ENCODE results near the gene KMT2C.
"Not testable (repeated sequence)": the region's sequence is repeated elsewhere in the genome, so short reads cannot be mapped to it uniquely, and the experiment has no call there.

Gene KMT2C

DNA sequence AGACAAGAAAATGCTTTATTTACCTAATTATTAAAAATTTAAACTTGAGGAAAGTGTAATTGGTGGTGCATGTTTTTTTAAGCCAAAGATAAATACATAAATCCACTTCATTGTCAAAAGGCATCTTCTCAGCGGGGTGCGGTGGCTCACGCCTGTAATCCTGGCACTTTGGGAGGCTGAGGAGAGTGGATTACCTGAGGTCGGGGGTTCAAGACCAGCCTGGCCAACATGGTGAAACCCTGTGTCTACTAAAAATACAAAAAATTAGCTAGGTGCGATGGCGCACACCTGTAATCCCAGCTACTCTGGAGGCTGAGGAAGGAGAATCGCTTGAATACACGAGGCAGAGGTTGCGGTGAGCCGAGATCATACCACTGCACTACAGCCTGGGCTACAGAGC, 3.1 kb downstream of the KMT2C start:
- H3K4me1 Mint-ChIP-seq (ENCODE audit: low read depth), result peaks cover 33% of the 10 kb centered on the region
- H3K4me3 Mint-ChIP-seq, result not testable (repeated sequence)

DNA sequence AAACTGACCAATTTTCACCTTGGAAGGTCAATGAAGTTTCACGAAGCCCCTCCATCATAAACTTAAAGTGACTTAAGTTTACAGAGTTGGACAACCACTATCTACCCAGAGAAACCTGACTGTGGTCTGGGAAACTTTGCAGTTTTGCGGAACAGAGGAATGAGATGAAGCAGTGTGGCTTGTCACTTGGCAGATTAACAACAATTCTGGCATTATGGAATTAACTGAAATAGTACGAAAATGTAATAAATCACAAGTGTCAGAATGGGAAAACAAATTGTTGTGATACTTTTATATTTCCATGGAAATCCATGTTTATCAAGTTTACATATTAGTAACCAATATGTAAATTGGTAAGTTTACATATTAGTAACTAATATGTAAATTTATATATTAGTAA, 4.9 kb downstream of the KMT2C start:
- no peak overlapping the region for H3K4me3 Mint-ChIP-seq
- H3K27ac Mint-ChIP-seq, result no peak overlapping the region
- H3K9me3 Mint-ChIP-seq, result no peaks in the 10 kb centered on the region
- H3K36me3 Mint-ChIP-seq (ENCODE audit: low read depth), result peaks cover 1% of the 10 kb centered on the region
- no peaks in the 10 kb centered on the region for H3K27me3 Mint-ChIP-seq (ENCODE audit: low read depth)
- peaks cover 36% of the 10 kb centered on the region for H3K4me1 Mint-ChIP-seq (ENCODE audit: low read depth)

More for the DNA sequence above, 3.1 kb downstream of the KMT2C start:
- H3K27ac Mint-ChIP-seq; H3K36me3 Mint-ChIP-seq (ENCODE audit: low read depth); H3K27me3 Mint-ChIP-seq (ENCODE audit: low read depth); H3K9me3 Mint-ChIP-seq: not testable (repeated sequence)

DNA sequence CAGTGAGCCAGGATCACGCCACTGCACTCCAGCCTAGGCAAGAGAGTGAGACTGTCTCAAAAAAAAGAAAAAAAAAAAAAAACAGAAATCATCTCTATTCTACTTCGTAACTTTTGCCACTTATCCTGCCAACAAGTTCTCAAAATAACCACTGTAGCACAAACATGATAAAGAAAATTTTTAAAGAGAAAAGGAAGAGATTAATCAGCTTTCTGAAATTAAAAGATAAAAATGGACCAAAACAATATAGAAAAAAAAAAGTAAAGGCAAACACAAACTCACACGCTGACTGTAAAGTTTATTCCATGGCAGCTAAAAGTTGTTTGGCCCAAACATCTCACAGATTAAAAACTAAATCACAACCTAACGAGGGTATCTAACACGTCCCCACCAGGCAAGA, 5.7 kb downstream of the KMT2C start:
- not testable (repeated sequence) for H3K4me3 Mint-ChIP-seq; H3K27ac Mint-ChIP-seq; H3K9me3 Mint-ChIP-seq; H3K36me3 Mint-ChIP-seq (ENCODE audit: low read depth); H3K27me3 Mint-ChIP-seq (ENCODE audit: low read depth)
- peaks cover 36% of the 10 kb centered on the region for H3K4me1 Mint-ChIP-seq (ENCODE audit: low read depth)

GRCh38 chr7:152424348-152425108, 11.3 kb downstream of the KMT2C start:
- no peak overlapping the region for H3K27ac Mint-ChIP-seq
- no peak overlapping the region for H3K4me3 Mint-ChIP-seq
- H3K36me3 Mint-ChIP-seq (ENCODE audit: low read depth), result peaks cover 25% of the 10 kb centered on the region
- no peaks in the 10 kb centered on the region for H3K27me3 Mint-ChIP-seq (ENCODE audit: low read depth)
- H3K9me3 Mint-ChIP-seq, result peaks cover 23% of the 10 kb centered on the region
- H3K4me1 Mint-ChIP-seq (ENCODE audit: low read depth), result peaks cover 35% of the 10 kb centered on the region

- peaks cover 34% of the 10 kb centered on the region for H3K4me1 Mint-ChIP-seq (ENCODE audit: low read depth)
- no peak overlapping the region for H3K4me3 Mint-ChIP-seq
- H3K36me3 Mint-ChIP-seq (ENCODE audit: low read depth), result peaks cover 25% of the 10 kb centered on the region
- H3K9me3 Mint-ChIP-seq, result peaks cover 25% of the 10 kb centered on the region
- no peak overlapping the region for H3K27ac Mint-ChIP-seq
- H3K27me3 Mint-ChIP-seq (ENCODE audit: low read depth), result no peaks in the 10 kb centered on the region
These were observed 11.8 kb downstream of the KMT2C start for GRCh38 chr7:152423991-152424347.

- not testable (repeated sequence) for H3K4me3 Mint-ChIP-seq; H3K27me3 Mint-ChIP-seq (ENCODE audit: low read depth); H3K27ac Mint-ChIP-seq
- H3K4me1 Mint-ChIP-seq (ENCODE audit: low read depth), result peaks cover 29% of the 10 kb centered on the region
- H3K36me3 Mint-ChIP-seq (ENCODE audit: low read depth), result peaks cover 28% of the 10 kb centered on the region
- H3K9me3 Mint-ChIP-seq, result peaks cover 25% of the 10 kb centered on the region
These were observed 12.6 kb downstream of the KMT2C start for GRCh38 chr7:152423171-152423570.

- not testable (repeated sequence) for H3K27me3 Mint-ChIP-seq (ENCODE audit: low read depth); H3K4me3 Mint-ChIP-seq; H3K27ac Mint-ChIP-seq
- Mint-ChIP-seq H3K36me3 (ENCODE audit: low read depth) (peaks cover 28% of the 10 kb centered on the region), H3K4me1 (ENCODE audit: low read depth) (peaks cover 17% of the 10 kb centered on the region), H3K9me3 (peaks cover 25% of the 10 kb centered on the region)
These were observed 14.9 kb downstream of the KMT2C start for GRCh38 chr7:152420950-152421349.

- Mint-ChIP-seq H3K4me3 (no peak overlapping the region), H3K4me1 (ENCODE audit: low read depth) (peaks cover 15% of the 10 kb centered on the region)
These were observed 16.1 kb downstream of the KMT2C start for GRCh38 chr7:152419473-152420429.

DNA sequence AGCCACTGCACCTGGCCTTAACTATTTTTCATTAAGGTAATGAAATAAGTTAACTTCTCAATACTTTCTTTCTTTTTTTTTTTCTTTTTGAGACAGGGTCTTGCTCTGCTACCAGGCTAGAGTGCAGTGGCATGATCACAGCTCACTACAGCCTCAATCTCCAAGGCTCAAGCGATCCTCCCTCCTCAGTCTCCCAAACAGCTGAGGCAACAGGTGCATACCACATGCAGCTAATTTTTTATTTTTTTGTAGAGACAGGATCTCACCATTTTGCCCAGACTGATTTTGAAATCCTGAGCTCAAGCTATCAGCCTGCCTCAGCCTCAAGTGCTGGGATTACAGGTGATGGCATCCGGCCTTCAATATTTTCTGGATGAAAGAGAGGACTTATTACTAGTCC, 21.0 kb downstream of the KMT2C start:
- Mint-ChIP-seq H3K27ac (no peak overlapping the region), H3K9me3 (peaks cover 9% of the 10 kb centered on the region), H3K4me3 (no peak overlapping the region), H3K4me1 (ENCODE audit: low read depth) (peaks cover 6% of the 10 kb centered on the region), H3K27me3 (ENCODE audit: low read depth) (no peaks in the 10 kb centered on the region), H3K36me3 (ENCODE audit: low read depth) (peaks cover 9% of the 10 kb centered on the region)

More at GRCh38 chr7:152419473-152420429, 16.1 kb downstream of the KMT2C start:
- Mint-ChIP-seq H3K36me3 (ENCODE audit: low read depth) (peaks cover 27% of the 10 kb centered on the region), H3K9me3 (peaks cover 25% of the 10 kb centered on the region), H3K27ac (no peak overlapping the region), H3K27me3 (ENCODE audit: low read depth) (no peaks in the 10 kb centered on the region)

- Mint-ChIP-seq H3K4me1 (ENCODE audit: low read depth) (peaks cover 2% of the 10 kb centered on the region), H3K4me3 (no peak overlapping the region), H3K27ac (no peak overlapping the region), H3K27me3 (ENCODE audit: low read depth) (no peaks in the 10 kb centered on the region), H3K36me3 (ENCODE audit: low read depth) (peaks cover 5% of the 10 kb centered on the region), H3K9me3 (peaks cover 16% of the 10 kb centered on the region)
These were observed 24.4 kb downstream of the KMT2C start for GRCh38 chr7:152411389-152411788.

DNA sequence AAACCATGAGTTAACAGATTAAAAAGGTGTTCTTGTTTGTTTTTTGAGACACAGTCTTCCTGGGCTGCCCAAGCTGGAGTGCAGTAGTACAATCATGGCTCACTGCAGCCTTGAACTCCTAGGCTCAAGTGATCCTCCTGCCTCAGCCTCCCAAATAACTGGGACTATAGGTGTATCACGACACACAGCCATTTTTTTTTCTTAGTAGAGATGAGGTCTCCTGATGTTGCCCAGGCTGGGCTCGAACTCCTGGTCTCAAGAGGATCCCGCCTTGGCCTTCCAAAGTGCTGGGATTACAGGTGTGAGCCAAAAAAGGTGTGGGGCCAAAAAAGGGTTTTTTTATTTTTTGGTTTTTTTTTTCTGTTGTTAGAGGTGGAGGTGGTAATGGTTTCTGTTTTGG, 29.3 kb downstream of the KMT2C start:
- H3K27me3 Mint-ChIP-seq (ENCODE audit: low read depth), result no peaks in the 10 kb centered on the region
- H3K4me1 Mint-ChIP-seq (ENCODE audit: low read depth), result no peaks in the 10 kb centered on the region
- peaks cover 5% of the 10 kb centered on the region for H3K36me3 Mint-ChIP-seq (ENCODE audit: low read depth)
- no peak overlapping the region for H3K27ac Mint-ChIP-seq
- no peak overlapping the region for H3K4me3 Mint-ChIP-seq
- peaks cover 19% of the 10 kb centered on the region for H3K9me3 Mint-ChIP-seq

DNA sequence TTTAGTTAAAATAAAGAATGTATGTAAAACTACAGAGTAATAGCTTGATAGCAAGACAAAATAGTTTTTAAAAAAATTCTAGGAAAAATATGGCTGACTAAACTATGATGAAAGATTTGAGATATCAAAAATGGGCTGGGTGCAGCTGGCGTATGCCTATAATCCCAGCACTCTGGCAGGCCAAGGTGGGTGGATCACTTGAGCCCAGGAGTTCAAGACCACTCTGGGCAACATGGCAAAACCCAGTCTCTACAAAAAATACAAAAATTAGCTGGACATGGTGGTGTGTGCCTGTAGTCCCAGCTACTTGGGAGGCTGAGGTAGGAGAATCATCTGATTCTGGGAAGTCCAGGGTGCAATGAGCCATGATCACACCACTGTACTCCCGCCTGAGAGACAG, 29.8 kb downstream of the KMT2C start:
- H3K36me3 Mint-ChIP-seq (ENCODE audit: low read depth); H3K27me3 Mint-ChIP-seq (ENCODE audit: low read depth); H3K27ac Mint-ChIP-seq: not testable (repeated sequence)

GRCh38 chr7:152403726-152404125, 32.1 kb downstream of the KMT2C start:
- Mint-ChIP-seq H3K4me3 (no peak overlapping the region), H3K27ac (no peak overlapping the region), H3K4me1 (ENCODE audit: low read depth) (no peaks in the 10 kb centered on the region), H3K36me3 (ENCODE audit: low read depth) (peaks cover 3% of the 10 kb centered on the region), H3K9me3 (peaks cover 16% of the 10 kb centered on the region), H3K27me3 (ENCODE audit: low read depth) (no peaks in the 10 kb centered on the region)

More for the DNA sequence above, 29.8 kb downstream of the KMT2C start:
- not testable (repeated sequence) for H3K4me1 Mint-ChIP-seq (ENCODE audit: low read depth); H3K4me3 Mint-ChIP-seq
- peaks cover 16% of the 10 kb centered on the region for H3K9me3 Mint-ChIP-seq

DNA sequence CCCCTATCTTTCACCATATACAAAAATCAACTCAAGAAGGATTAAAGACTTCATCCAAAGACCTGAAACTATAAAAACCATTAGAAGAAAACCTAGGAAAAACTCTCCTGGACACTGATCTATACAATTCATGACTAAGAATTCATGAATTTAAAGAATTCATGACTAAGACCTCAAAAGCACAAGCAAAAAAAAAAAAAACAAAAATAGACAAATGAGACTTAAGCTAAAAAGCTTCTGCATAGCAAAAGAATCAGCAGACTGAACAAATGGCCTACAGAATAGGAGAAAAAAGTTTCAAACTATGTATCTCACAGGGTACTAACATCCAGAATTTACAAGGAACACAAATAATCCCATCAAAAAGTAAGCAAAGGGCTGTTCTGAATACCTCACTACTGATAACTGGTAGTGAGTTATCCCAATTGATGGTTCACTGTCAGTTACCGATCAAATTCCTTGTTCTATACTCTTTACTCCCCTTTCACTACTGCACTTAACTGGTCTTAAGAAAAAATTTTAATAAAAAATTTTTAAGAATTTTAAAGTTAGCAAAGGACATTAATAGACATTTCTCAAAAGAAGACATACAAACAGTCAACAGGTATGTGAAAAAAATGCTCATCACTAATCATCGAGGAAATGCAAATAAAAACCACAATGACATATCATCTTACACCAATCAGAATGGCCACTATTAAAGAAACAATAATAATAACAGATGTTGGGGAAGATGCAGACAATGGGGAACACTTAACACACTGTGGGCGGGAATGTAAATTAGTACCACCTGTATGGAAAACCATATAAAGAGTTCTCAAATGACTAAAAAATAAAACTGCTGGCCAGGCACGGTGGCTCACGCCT, 33.2 kb downstream of the KMT2C start:
- H3K9me3 Mint-ChIP-seq, result peaks cover 16% of the 10 kb centered on the region
- no peak overlapping the region for H3K27ac Mint-ChIP-seq
- H3K4me3 Mint-ChIP-seq, result no peak overlapping the region
- no peaks in the 10 kb centered on the region for H3K27me3 Mint-ChIP-seq (ENCODE audit: low read depth)
- peaks cover 4% of the 10 kb centered on the region for H3K4me1 Mint-ChIP-seq (ENCODE audit: low read depth)
- peaks cover 3% of the 10 kb centered on the region for H3K36me3 Mint-ChIP-seq (ENCODE audit: low read depth)
